ENCODE measurements around the gene DDX19B. TPM values are rescaled to one million over a fixed set of nuclear protein-coding genes. Genes with fewer than 3 reads are reported as not detected.

The DDX19B gene
- total and polyA plus RNA-seq, 9 of the 15 experiments (the other 6 are each of a cell fraction or from before 2014, with no cell fraction given): 7.0 to 32.9 (median 19.3) TPM

GRCh38 chr16:70289229-70290094 lies 9.5 kb upstream of the DDX19B start, which contains the start of gene AARS1 (continued):
- no peak for TF ChIP-seq ETS2 (tag; IDR thresholded peaks at IDR 0.05; ENCODE audit: borderline replicate concordance, poor library complexity, severe bottlenecking)
- TF ChIP-seq ZFP1 (CRISPR knock-in tag; IDR thresholded peaks at IDR 0.05): 0 out of 2 replicates have a peak, but pooled peaks have one; percentile 33
- peak; percentile 61; the same call in 1 of the 2 replicates for TF ChIP-seq SIN3B (IDR thresholded peaks at IDR 0.05; ENCODE audit: low read depth)
- TF ChIP-seq SMAD1 (IDR thresholded peaks at IDR 0.05; ENCODE audit: low read depth, low read length, partially characterized antibody): peak; percentile 94
- TF ChIP-seq RBM15 (IDR thresholded peaks at IDR 0.05; ENCODE audit: insufficient read depth, low read length): no peak
- no peak for TF ChIP-seq ZNF780A (CRISPR knock-in tag; IDR thresholded peaks at IDR 0.05)
- peak; percentile 80 for TF ChIP-seq CGGBP1 (CRISPR knock-in tag; IDR thresholded peaks at IDR 0.05)
- TF ChIP-seq POLR2A (conservative IDR thresholded peaks at IDR 0.05): peak; percentile 99
- TF ChIP-seq E2F6 (IDR thresholded peaks at IDR 0.05; ENCODE audit: borderline replicate concordance in 1 of 2, extremely low read depth in 1 of 2, insufficient read depth in 1 of 2, insufficient read length in 1 of 2, low read depth in 1 of 2, low read length in 1 of 2, poor library complexity in 1 of 2, severe bottlenecking in 1 of 2): peak; percentile 54 to 71
- no peak for TF ChIP-seq SREBF2 (CRISPR knock-in tag; IDR thresholded peaks at IDR 0.05)
- no peak for TF ChIP-seq NR3C1 (CRISPR knock-in tag; IDR thresholded peaks at IDR 0.05)
- TF ChIP-seq TRIM25 (IDR thresholded peaks at IDR 0.05; ENCODE audit: borderline replicate concordance): no peak
- TF ChIP-seq RBM22 (IDR thresholded peaks at IDR 0.05; ENCODE audit: low read depth, low read length, poor library complexity, severe bottlenecking): peak; percentile 99
- no peak for TF ChIP-seq ZBTB8A (IDR thresholded peaks at IDR 0.05; ENCODE audit: partially characterized antibody)
- peak; percentile 73 for TF ChIP-seq USF2 (CRISPR knock-in tag; IDR thresholded peaks at IDR 0.05)
- TF ChIP-seq TCF15 (CRISPR knock-in tag; IDR thresholded peaks at IDR 0.05): no peak
- TF ChIP-seq KLF10 (CRISPR knock-in tag; IDR thresholded peaks at IDR 0.05): no peak
- no peak for TF ChIP-seq DIDO1 (tag; IDR thresholded peaks at IDR 0.05; ENCODE audit: low read depth)
- TF ChIP-seq ZZZ3 (IDR thresholded peaks at IDR 0.05): no peak
- TF ChIP-seq TCF7L2 (IDR thresholded peaks at IDR 0.05; ENCODE audit: low read depth, low read length): no peak
- peak; percentile 52; the same call in 1 of the 2 replicates for TF ChIP-seq L3MBTL2 (IDR thresholded peaks at IDR 0.05)
- no peak for TF ChIP-seq ZBTB43 (CRISPR knock-in tag; IDR thresholded peaks at IDR 0.05)

Data from K562 (cell line).